ENCODE measurements around the gene TNFRSF18.
"Not testable (repeated sequence)": the region's sequence is repeated elsewhere in the genome, so short reads cannot be mapped to it uniquely, and the experiment has no call there.

The TNFRSF18 gene, protein sequence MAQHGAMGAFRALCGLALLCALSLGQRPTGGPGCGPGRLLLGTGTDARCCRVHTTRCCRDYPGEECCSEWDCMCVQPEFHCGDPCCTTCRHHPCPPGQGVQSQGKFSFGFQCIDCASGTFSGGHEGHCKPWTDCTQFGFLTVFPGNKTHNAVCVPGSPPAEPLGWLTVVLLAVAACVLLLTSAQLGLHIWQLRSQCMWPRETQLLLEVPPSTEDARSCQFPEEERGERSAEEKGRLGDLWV

DNA sequence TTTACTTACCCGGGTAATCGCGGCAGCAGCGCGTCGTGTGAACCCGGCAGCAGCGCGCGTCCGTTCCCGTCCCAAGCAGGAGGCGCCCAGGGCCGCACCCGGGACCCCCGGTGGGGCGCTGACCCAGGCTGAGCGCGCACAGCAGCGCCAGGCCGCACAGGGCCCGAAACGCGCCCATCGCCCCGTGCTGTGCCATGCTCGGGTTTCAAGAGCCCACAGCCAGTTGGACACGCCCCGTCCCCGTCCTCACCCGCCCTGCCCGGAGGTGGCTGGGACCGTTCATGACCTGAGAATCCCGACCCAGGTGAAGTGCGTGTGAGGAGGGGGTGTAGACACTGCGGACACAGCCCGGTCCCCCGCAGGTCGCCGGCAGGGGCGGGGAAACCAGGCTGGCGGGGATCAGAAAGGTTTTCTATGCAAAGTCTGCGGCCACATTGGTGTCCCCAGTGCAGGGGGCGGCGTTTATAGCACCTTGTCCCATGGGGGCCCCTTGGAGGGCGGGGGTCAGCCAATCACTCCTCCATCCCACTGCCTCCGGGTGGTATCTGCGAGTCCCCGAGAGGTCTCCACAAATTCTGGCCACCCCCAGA lies at the start of gene TNFRSF18:
TNFRSF18 (minus strand) TSS at position 217 of the 590 bp plus-strand sequence; CDS start at position 196, 21 bp downstream.
- peak; percentile 53 for DNase-seq

GRCh38 chr1:1255611-1256010 lies 49.2 kb upstream of the TNFRSF18 start:
- DNase-seq, result no peak

GRCh38 chr1:1255078-1255477 lies 48.7 kb upstream of the TNFRSF18 start:
- no peak for DNase-seq

GRCh38 chr1:1254667-1254998 lies 48.2 kb upstream of the TNFRSF18 start:
- no peak for DNase-seq

- no peak for DNase-seq
Measured at GRCh38 chr1:1253972-1254666, 47.7 kb upstream of the TNFRSF18 start.

GRCh38 chr1:1253314-1253713 lies 46.9 kb upstream of the TNFRSF18 start:
- no peak for DNase-seq

- DNase-seq, result peak; percentile 70
Measured at GRCh38 chr1:1250786-1251284, 44.4 kb upstream of the TNFRSF18 start.

- DNase-seq, result not testable (repeated sequence)
Measured at GRCh38 chr1:1248009-1248913, 41.9 kb upstream of the TNFRSF18 start.

GRCh38 chr1:1247341-1247913 lies 41.0 kb upstream of the TNFRSF18 start:
- no peak for DNase-seq

DNA sequence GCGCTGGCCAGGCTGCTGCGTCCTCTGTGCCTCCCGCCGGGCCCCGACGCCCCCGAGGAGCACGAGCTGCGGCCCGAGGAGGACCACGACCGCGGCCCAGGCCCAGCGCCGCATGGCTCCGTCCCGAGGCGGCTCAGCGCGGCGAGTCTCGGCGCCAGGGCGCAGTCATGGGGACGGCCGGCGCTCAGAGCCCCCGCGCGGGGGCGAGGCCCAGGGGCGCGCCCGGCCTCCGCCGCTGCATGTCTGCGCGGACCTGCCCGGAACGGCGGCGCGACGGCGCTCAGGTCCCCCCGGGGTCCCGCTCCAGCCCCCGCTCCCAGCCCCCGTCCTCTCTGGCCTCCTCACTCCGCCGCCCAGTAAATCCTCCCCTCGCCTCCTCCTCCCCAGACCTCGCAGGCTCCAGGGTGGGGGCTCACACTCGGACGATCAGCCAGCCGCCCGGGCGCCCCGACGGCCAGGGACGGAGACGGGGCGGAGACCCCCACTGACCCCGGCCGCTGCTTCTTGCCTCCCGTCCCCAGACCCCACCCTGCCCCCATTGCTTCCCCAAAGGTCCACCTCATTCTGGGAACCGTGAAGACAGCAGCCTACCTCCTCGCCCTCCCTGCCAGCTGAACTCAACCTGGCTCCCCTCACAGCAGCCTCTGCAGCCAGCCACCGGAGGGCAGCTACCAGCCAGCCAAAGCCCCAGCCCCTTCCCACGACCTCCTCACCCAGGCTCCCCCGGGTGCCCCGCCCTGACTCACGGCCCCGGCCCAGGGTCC lies 40.4 kb upstream of the TNFRSF18 start, which contains the start of gene C1QTNF12:
C1QTNF12 (minus strand) TSS at position 146 of the 764 bp plus-strand sequence; CDS start at position 114, 32 bp downstream.
- no peak for DNase-seq

DNA sequence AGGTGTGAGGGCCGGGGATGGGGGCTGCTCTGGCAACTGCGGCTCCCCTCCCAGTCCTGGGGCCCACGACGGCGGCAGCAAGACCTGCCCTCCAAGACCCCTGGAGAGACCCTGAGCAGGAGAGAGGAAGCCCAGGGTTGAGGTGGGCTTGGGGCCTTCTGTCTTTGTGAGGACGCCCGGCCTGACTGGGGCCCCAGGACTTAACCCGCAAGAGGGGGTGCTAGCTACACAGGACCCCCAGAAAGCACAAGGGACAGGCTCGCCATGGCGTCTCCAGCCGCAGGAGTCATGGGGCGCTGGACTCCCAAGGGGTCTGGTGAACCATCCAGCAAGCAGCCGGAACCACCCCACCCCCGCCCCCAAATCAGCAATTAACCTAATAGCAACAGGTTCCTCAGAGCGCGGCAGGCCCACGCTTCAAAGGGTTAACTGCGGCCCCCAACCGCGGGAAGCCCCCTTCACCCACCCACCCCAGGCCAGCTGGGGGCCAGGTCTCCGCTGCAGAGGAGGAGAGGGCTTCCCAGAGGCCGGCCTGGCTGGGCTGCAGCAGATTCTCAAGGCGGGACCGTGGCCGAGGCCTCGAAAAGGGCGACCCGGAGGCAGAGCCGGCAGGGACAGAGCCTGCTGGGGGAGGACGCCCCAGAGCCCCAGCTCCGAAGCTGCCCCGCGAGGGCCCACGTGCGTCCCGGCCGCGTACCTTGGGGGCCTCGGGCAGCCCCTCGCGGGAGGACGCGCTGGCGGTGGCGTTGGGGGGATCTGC lies 39.6 kb upstream of the TNFRSF18 start:
- no peak for DNase-seq

GRCh38 chr1:1245178-1245816 lies 38.9 kb upstream of the TNFRSF18 start:
- no peak for DNase-seq

DNA sequence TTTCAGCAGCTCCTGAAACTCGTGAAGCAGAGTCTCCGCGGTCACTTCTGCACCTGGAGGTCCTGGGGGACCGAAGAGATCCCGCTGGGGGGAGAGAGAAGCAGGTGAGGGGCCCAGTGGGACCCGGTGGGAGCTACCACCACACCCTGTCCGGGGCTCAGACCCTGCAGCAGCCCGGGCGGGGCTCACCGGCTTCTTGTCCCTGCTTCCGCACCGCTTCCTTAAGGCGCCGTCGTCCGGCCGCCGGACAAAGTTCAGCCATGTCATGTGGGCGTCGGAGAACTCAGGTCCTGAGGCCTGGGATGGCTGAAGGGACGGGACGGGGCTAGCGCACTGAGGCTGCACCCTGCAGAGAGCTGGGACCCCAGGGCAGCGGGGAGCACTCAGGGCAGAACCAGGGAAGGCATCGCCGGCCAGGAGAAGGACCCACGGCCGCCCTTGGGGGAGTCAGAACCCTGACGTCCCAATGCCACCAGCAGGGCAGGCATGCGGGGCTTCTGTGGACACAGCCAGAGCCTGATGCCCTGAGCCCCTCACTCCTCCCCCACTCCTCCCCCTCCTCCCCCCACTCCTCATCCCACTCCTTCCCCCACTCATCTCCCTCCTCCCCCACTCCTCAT lies 37.9 kb upstream of the TNFRSF18 start:
- DNase-seq, result no peak

- DNase-seq, result no peak
Measured at GRCh38 chr1:1243807-1244191, 37.4 kb upstream of the TNFRSF18 start.

- DNase-seq, result no peak
Measured at GRCh38 chr1:1243266-1243660, 36.9 kb upstream of the TNFRSF18 start.

GRCh38 chr1:1242461-1243265 lies 36.3 kb upstream of the TNFRSF18 start:
- no peak for DNase-seq

- no peak for DNase-seq
Measured at GRCh38 chr1:1241588-1242219, 35.3 kb upstream of the TNFRSF18 start.

DNA sequence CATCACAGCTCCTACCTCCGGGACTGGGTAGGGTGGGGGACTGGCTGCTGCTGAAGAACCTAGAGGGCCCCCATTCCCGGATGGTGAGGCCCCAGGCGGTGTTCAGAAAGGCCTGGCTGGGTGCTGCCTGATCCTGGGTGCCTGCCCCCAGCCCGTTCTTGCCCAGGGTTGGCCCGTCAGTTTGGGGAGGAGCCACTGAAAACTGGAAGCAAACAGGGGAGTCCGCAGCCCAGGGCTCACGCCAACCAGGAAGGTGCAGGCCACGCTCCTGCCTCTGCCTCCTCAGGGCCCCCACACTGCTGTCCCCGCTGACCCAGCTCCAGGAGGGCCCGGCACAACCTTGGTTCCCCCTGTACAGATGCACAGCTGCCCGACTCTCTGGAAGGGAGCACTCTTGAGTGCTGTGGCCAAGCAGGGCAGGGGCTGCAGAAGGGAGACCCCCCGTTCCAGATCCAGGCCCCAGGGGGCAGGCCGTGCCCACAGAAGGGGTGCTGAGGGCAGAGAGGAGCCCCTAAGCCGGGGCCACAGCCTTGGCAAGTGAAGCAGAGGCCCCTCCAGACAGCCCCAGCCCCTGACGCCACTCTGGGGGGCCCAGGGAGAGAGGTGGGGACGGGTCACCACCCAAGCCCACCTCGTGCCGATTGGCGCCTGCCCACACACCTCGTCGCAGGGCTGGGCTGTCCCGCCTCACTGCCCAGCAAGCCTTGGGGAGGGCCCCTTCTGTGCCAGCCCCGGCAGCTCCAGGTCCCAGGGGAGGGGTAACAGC lies 34.6 kb upstream of the TNFRSF18 start:
- no peak for DNase-seq

All from stimulated activated CD4-positive, alpha-beta T cell treated with anti-CD3 and anti-CD28 coated beads, Interleukin-4, amount 100 ng/mL, for 24 hours (primary cell).